NCI-H2107 (cell line): Measurements from ENCODE around the gene TTC17.

Experiments
- DNase-seq: peaks from one replicate; lab custom pipeline; 2025; lab: John Stamatoyannopoulos, UW

Gene TTC17

DNA sequence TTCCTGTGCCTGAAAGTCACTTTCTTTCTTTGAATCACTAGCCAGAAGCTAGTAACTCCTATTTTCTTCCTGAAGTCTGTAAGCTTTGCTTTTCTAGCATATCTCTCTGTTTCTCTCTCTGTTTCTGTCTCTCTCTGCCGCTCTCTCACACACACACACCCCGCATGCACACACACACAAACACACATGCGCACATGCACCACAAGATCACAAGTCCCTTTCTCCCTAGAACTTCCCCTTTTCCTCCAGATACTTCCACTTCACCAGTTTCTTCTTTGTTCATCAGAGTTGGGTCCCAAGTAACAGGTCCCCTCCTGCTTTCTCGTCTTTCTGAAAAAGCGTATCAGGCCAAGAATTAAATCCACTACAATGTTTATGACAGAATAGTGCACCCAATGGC lies 173.3 kb downstream of the TTC17 start:
- no peak for DNase-seq

DNA sequence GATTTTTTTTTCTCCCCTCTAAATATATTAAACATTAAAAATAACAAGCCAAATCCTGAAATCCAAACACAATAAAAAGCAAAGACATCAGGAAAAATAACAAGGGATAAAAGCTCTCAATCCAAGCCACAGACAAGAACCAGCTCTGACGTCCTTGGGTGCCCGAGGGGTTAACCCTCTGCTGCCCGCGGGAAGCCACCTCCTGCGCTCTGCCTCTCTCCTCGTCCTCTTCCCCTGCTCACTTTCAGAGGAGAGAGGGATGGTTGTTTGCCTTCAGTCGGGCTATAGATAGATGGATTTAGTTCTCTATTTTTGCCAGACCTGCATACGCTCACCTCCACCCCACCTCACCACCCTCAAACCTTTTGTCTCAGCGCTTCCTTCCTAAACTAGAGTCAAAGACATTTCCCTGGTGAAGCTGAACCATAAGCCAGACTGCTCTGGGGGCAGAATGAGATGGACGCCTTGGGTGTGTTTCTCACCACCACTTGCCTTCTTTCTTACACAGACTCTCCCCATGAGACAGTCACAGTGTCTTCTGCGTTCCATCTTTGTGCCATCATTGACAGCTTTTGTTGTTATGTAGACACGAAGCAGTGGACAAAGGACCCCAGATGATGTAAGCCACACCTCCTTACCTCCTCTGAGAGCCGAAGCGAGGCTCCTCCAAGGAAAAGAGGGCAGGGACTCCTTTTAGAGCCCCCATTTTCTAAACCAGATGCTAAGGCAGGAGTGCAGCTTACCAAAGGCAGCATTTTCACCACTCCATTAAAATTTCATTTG lies 179.3 kb downstream of the TTC17 start:
- DNase-seq: no peak

DNA sequence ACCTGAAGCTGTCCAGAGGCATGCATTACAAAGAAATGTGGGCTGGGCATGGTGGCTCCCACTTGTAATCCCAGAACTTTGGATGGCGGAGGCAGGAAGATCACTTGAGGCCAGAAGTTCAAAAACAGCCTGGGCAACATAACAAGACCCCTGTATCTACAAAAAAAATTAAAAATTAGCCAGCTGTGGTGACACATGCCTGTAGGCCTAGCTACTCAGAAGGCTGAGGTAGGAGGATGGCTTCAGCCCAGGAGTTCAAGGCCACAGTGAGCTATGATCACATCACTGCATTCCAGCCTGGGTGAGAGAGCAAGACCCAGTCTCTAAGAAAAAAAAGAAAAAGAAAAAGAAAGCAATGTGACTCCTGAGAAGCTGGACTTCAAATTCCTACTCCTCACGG lies 183.3 kb downstream of the TTC17 start:
- DNase-seq: no peak

DNA sequence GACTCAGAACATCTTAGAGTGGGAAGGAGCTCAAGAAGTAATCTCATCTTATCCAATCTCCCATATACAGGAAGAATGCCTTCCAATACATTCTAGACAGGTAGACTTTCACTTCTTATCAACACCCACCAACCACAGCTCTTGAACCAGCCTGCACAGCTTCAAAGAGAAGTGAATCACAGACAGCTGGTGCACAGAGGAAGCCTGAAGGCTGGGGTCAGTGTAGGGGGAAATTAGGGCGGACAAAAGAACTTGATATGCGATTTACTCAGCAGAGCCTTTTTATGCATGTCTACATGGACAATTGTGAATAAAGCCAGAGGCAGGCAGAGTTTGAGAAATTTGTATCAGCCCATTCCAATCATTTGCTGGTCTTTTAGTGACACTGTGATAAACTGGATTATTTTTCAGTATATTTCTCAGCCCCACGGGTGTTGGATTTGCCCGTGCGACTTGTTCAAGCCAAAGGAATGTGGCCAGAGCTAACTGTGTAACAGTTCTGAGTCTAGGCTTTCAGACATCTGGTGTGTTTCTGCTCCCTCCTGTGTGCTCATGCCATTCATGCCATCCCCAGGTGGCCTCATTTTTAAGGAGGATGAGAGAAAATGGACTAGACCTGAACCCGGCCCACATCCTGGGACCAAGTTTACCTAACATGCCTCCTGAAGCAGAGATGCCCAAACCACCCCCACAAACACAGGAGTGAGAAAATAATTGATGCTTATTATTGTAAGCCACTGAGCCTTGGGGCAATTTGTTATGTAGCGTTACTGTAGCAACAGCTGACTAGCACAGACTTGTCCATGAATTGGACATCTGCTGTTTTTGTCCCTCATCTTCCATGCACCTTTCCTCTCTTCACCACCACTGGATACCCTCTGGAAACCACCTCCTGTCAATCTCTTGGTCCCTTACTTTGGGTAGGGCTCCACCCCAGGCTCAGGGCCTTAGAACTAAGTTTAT lies 184.3 kb downstream of the TTC17 start:
- DNase-seq: no peak
